ENCODE data around the gene WDR62.

DNA sequence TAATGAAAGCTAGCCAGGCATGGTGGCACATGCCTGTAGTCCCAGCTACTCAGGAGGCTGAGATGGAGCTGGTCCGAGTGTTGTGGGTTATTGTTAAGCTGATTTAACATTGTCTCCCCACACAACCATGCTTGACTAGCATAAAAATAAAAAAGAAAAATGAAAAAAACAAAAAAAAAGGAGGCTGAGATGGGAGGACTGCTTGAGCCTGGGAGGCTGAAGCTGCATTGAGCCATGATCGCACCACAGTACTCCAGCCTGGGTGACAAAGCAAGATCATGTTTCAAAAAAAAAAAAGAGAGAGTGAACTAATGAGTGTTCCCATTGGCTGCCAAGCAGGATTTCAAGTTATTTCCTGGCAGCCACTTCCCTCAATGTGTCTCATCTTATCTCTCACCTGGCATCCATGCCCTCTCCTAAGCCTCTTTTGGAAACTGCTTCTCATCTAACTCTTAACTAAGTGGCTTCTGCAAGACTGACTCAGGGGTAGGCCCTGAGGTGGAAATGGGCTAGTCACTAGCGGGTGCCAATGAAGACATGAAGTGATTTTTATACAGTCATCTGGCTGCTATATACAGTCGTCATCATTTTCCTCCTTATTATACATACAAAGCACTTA, 5.5 kb upstream of the WDR62 start:
- TF ChIP-seq CTCF (optimal IDR thresholded peaks at IDR 0.05 in 1 of 3, IDR thresholded peaks at IDR 0.05 in 1 of 3, conservative IDR thresholded peaks at IDR 0.05 in 1 of 3; ENCODE audit: extremely low read depth in 1 of 3, insufficient read depth in 2 of 3, low read length in 3 of 3) = no peak
- no peak for TF ChIP-seq EZH2 (IDR thresholded peaks at IDR 0.05; ENCODE audit: low read length)
